Panc1 (cell line): ENCODE results near the gene OPN1LW.

ENCODE experiments used
- POLR2AphosphoS5 ChIP-seq: IDR thresholded peaks from 2 replicates; pipeline ENCODE4 v1.6.1; 2012; ENCODE audit warnings: mild to moderate bottlenecking, low read depth, low read length, moderate library complexity
- TCF7L2 ChIP-seq: IDR thresholded peaks from 2 replicates; pipeline ENCODE4 v1.6.1; 2011; ENCODE audit warnings: mild to moderate bottlenecking, low read depth, low read length, inconsistent platforms
- TF ChIP-seq, protein P1 (sequence below): fragments of 450-650 bp; IDR thresholded peaks from 2 replicates; pipeline ENCODE4 v1.5.1; 2017; ENCODE audit warnings: mild to moderate bottlenecking
- TF ChIP-seq, protein P2 (sequence below), 2 experiments: IDR thresholded peaks; 2 replicates each; pipeline ENCODE4 v1.6.1; 2011 to 2012; ENCODE audit warnings: low read depth in 2 of 2, control low read depth in 1 of 2, low read length in 1 of 2, mild to moderate bottlenecking in 1 of 2, moderate library complexity in 1 of 2; ENCODE audit not compliant: insufficient read depth in 1 of 2

DNA sequence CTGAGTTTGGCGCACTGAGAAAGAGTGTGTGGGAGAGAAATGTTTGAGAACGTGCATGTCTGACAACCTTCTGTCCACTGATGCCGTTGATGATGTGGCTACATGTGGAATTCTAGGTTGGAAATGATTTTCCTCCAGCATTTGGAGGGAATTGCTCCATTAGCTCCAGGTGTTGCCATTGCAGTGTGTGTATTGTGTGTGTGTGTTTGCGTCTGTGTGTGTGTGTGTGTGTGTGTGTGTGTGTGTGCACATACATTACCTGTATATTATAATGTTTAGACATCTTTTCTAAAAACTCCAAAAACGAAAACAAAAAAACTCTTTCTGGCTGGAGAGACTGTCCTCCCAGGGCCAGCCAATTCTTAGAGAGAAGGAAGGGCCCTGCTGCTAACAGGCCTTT is 28.3 kb upstream of the OPN1LW start:
- TF ChIP-seq, protein P1, sequence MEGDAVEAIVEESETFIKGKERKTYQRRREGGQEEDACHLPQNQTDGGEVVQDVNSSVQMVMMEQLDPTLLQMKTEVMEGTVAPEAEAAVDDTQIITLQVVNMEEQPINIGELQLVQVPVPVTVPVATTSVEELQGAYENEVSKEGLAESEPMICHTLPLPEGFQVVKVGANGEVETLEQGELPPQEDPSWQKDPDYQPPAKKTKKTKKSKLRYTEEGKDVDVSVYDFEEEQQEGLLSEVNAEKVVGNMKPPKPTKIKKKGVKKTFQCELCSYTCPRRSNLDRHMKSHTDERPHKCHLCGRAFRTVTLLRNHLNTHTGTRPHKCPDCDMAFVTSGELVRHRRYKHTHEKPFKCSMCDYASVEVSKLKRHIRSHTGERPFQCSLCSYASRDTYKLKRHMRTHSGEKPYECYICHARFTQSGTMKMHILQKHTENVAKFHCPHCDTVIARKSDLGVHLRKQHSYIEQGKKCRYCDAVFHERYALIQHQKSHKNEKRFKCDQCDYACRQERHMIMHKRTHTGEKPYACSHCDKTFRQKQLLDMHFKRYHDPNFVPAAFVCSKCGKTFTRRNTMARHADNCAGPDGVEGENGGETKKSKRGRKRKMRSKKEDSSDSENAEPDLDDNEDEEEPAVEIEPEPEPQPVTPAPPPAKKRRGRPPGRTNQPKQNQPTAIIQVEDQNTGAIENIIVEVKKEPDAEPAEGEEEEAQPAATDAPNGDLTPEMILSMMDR = no peak
- TF ChIP-seq, protein P2, sequence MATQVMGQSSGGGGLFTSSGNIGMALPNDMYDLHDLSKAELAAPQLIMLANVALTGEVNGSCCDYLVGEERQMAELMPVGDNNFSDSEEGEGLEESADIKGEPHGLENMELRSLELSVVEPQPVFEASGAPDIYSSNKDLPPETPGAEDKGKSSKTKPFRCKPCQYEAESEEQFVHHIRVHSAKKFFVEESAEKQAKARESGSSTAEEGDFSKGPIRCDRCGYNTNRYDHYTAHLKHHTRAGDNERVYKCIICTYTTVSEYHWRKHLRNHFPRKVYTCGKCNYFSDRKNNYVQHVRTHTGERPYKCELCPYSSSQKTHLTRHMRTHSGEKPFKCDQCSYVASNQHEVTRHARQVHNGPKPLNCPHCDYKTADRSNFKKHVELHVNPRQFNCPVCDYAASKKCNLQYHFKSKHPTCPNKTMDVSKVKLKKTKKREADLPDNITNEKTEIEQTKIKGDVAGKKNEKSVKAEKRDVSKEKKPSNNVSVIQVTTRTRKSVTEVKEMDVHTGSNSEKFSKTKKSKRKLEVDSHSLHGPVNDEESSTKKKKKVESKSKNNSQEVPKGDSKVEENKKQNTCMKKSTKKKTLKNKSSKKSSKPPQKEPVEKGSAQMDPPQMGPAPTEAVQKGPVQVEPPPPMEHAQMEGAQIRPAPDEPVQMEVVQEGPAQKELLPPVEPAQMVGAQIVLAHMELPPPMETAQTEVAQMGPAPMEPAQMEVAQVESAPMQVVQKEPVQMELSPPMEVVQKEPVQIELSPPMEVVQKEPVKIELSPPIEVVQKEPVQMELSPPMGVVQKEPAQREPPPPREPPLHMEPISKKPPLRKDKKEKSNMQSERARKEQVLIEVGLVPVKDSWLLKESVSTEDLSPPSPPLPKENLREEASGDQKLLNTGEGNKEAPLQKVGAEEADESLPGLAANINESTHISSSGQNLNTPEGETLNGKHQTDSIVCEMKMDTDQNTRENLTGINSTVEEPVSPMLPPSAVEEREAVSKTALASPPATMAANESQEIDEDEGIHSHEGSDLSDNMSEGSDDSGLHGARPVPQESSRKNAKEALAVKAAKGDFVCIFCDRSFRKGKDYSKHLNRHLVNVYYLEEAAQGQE (IDR thresholded peaks at IDR 0.05; ENCODE audit: insufficient read depth in 1 of 2, low read depth in 2 of 2, low read length in 1 of 2) = no peak
- no peak for TF ChIP-seq TCF7L2
- TF ChIP-seq POLR2AphosphoS5 = no peak
